Umbilical cord (tissue), 2 donors: ENCODE data around the gene XPO1. TPM values are rescaled to one million over a fixed set of nuclear protein-coding genes. Genes with fewer than 3 reads are reported as not detected.

ENCODE experiments used
- DNase-seq: peaks from one replicate; pipeline ENCODE4 v3.0.0-alpha.2; 2015; ENCODE audit warnings: low spot score
- total RNA-seq: library from RNA; depleted of rRNA; stranded (reverse); fragments of >200 nt; gene quantifications from one replicate; pipeline ENCODE4 v1.2.3, GENCODE V29; 2014; ENCODE audit warnings: low replicate concordance; ENCODE audit not compliant: insufficient read depth

XPO1 gene
- total RNA-seq, 1 donor from 2014 or later: 254 TPM

- no peak for DNase-seq
Observed at GRCh38 chr2:61436092-61436491, 102.1 kb downstream of the XPO1 start.

GRCh38 chr2:61435291-61435690 is 102.9 kb downstream of the XPO1 start:
- no peak for DNase-seq

DNA sequence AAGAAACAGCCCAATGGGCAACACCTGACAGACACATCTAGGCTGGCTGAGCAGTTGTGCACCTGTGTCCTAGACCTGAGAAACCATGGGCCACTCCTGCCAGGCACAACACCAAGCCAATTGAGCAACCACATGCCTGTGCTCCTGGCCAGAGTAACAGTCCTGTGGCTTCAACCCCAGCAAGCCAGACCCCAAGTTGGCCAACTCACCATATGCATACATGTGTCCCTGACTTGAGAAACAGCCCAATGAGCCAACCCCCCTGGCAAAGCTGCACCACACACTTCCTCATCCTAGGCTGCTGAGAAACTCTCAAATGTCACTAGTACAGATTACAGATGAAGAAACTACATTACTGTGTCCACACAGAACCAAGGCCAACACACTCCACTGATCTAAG is 103.8 kb downstream of the XPO1 start:
- DNase-seq: no peak

DNA sequence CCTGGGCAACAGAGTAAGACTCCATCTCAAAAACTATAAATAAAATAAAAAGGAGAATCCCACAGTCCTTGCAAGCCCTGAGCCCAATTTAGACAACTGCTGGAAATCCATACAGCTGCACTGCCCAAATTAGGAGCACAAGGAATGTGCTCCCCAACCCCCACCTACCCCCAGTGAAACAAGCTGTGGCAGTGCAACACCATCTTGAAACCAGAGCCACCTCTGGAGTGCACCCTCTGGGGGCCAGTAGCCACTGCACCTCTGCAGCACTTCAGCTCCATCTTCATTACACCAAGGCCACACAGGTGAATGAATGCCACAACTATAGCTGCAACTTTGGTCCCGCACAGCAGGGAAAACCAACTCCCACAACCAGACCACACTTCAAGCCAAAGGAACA is 104.5 kb downstream of the XPO1 start:
- no peak for DNase-seq

DNA sequence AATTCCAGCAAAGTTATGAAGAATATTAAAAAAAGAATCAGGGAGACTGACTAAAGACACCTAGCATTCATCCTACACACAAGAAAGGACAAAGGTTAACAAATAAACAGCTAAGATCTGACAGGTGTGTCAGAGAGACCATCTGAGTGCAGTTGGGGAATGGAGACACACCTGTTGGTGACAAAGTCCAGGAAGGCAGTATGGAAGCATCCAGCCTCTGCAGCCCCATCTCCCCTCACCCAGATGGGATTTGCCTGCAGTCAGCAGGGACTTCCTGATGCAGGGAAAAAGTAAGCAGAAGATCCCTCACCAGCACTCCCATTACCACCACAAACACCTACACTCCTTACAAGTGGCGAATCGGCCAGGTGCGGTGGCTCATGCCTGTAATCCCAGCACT is 105.2 kb downstream of the XPO1 start:
- no peak for DNase-seq

GRCh38 chr2:61431345-61431744 is 106.8 kb downstream of the XPO1 start:
- no peak for DNase-seq

Other genes starting within 250 kb of the XPO1 start
- 131 TPM for gene USP34, start 67.3 kb downstream of the XPO1 start, total RNA-seq